ENCODE measurements around the gene PTPRD. TPM values are rescaled to one million over a fixed set of nuclear protein-coding genes. Genes with fewer than 3 reads are reported as not detected.

The PTPRD gene
- total RNA-seq, 2 donors from 2014 or later = 60.1 to 75.7 TPM

- no peak for TF ChIP-seq CTCF (IDR thresholded peaks at IDR 0.05)
- Histone ChIP-seq H3K9me3 (no peaks in the 10 kb centered on the region), H3K27ac (no peak overlapping the region), H3K4me1 (no peaks in the 10 kb centered on the region), H3K36me3 (no peaks in the 10 kb centered on the region), H3K9ac (ENCODE audit: low read depth in 2 of 2, low read length in 2 of 2) (no peak overlapping the region), H3K27me3 (no peaks in the 10 kb centered on the region), H3K4me3 (no peak overlapping the region)
- intact Hi-C loops (cut with DNase I) = no loop called here
- no peak for DNase-seq
Observed at GRCh38 chr9:10237584-10237983, 375.2 kb downstream of the PTPRD start.

GRCh38 chr9:10236161-10236560 lies 376.6 kb downstream of the PTPRD start:
- intact Hi-C loops (cut with DNase I) = no loop called here
- Histone ChIP-seq H3K36me3 (no peaks in the 10 kb centered on the region), H3K4me1 (no peaks in the 10 kb centered on the region), H3K9ac (ENCODE audit: low read depth in 2 of 2, low read length in 2 of 2) (no peak overlapping the region), H3K9me3 (no peaks in the 10 kb centered on the region), H3K4me3 (no peak overlapping the region), H3K27me3 (no peaks in the 10 kb centered on the region), H3K27ac (no peak overlapping the region)
- no peak for TF ChIP-seq CTCF (IDR thresholded peaks at IDR 0.05)
- DNase-seq = no peak

- Histone ChIP-seq H3K36me3 (no peaks in the 10 kb centered on the region), H3K4me3 (no peak overlapping the region), H3K27ac (no peak overlapping the region), H3K27me3 (no peaks in the 10 kb centered on the region), H3K4me1 (no peaks in the 10 kb centered on the region), H3K9ac (ENCODE audit: low read depth in 2 of 2, low read length in 2 of 2) (no peak overlapping the region), H3K9me3 (no peaks in the 10 kb centered on the region)
- intact Hi-C loops (cut with DNase I) = no loop called here
- DNase-seq = no peak
- no peak for TF ChIP-seq CTCF (IDR thresholded peaks at IDR 0.05)
Observed at GRCh38 chr9:10235376-10235775, 377.4 kb downstream of the PTPRD start.

GRCh38 chr9:10232352-10232930 lies 380.4 kb downstream of the PTPRD start:
- no peak for TF ChIP-seq CTCF (IDR thresholded peaks at IDR 0.05)
- intact Hi-C loops (cut with DNase I) = no loop called here
- H3K27ac ChIP-seq = no peak overlapping the region
- H3K4me1 ChIP-seq = no peaks in the 10 kb centered on the region
- no peaks in the 10 kb centered on the region for H3K27me3 ChIP-seq
- no peaks in the 10 kb centered on the region for H3K9me3 ChIP-seq
- H3K36me3 ChIP-seq = no peaks in the 10 kb centered on the region
- no peak for DNase-seq
- H3K4me3 ChIP-seq = no peak overlapping the region
- no peak overlapping the region for H3K9ac ChIP-seq (ENCODE audit: low read depth in 2 of 2, low read length in 2 of 2)

GRCh38 chr9:10230512-10230911 lies 382.3 kb downstream of the PTPRD start:
- Histone ChIP-seq H3K36me3 (no peaks in the 10 kb centered on the region), H3K4me1 (no peaks in the 10 kb centered on the region), H3K9me3 (no peaks in the 10 kb centered on the region), H3K9ac (ENCODE audit: low read depth in 2 of 2, low read length in 2 of 2) (no peak overlapping the region), H3K27ac (no peak overlapping the region), H3K27me3 (no peaks in the 10 kb centered on the region), H3K4me3 (no peak overlapping the region)
- no peak for DNase-seq
- no peak for TF ChIP-seq CTCF (IDR thresholded peaks at IDR 0.05)
- intact Hi-C loops (cut with DNase I) = no loop called here
